Mesothelial cell of epicardium (in vitro differentiated cells): ENCODE measurements around the gene TOMM20. TPM values are rescaled to one million over a fixed set of nuclear protein-coding genes. Genes with fewer than 3 reads are reported as not detected.
"Not testable (repeated sequence)": the region's sequence is repeated elsewhere in the genome, so short reads cannot be mapped to it uniquely, and the experiment has no call there.

Experiments used
- DNase-seq, 2 experiments: peaks; one replicate each; pipeline ENCODE4 v3.0.0; 2021; ENCODE audit warnings: low spot score in 2 of 2; ENCODE audit not compliant: unreplicated experiment in 2 of 2
- H3K27ac Mint-ChIP-seq: 2 replicates; pipeline ENCODE4 v1.8.0; 2021; ENCODE audit warnings: mixed read lengths
- H3K27me3 Mint-ChIP-seq: 2 replicates; pipeline ENCODE4 v1.8.0; 2021; ENCODE audit warnings: low read depth, mixed read lengths
- H3K36me3 Mint-ChIP-seq: 2 replicates; pipeline ENCODE4 v1.8.0; 2021; ENCODE audit warnings: mixed read lengths
- H3K4me1 Mint-ChIP-seq: 2 replicates; pipeline ENCODE4 v1.8.0; 2021; ENCODE audit warnings: mixed read lengths
- H3K4me3 Mint-ChIP-seq: 2 replicates; pipeline ENCODE4 v1.8.0; 2021; ENCODE audit warnings: mild to moderate bottlenecking, moderate library complexity, mixed read lengths
- H3K9me3 Mint-ChIP-seq: 2 replicates; pipeline ENCODE4 v1.8.0; 2021; ENCODE audit warnings: mixed read lengths
- CTCF ChIP-seq: fragments of 200-600 bp; sonication (generic); IDR thresholded peaks from one replicate; pipeline ENCODE4 v1.5.0; 2021; ENCODE audit warnings: antibody characterized with exemption; ENCODE audit not compliant: unreplicated experiment
- total RNA-seq: library from RNA; stranded (reverse); gene quantifications from 3 replicates; pipeline ENCODE4 v1.2.1, GENCODE V29; 2021

Gene TOMM20
- total RNA-seq, 1 donor from 2014 or later: 166 TPM

DNA sequence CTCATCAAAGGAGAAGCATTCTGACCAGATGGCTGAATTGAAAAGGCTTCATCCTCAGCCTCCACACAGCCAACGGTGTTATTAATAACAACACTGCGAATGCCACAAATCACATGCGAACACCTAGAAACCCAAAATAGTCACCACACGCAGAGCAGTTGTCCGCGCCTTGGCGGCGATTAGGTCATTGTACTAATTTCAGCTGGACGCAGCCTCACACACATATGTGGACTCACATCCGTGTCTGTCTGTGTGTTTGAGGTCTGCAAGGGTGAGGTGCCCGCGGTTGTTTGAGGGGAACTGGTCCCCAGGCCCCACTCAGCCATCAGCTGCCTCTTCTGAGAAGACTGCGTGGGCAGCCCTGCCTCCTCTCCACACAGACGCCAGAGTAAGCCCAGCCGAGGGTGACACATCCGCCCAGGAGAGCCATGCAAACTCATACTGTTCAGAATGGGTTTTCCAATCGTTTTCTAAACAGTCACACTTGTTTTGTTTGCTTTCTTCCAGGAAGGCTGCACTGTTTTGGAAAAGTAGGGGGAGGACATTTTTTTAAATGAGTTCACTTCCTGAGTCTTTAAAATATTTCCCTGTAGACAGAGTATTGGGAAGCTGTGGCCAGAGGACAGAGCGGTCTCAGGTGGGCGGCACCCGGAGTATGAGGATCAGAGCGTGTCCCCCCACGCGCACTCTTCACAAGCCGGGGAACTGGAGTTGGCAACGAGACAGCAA lies 53.4 kb downstream of the TOMM20 start:
- H3K27ac Mint-ChIP-seq: peak overlapping the region; percentile 86
- H3K4me3 Mint-ChIP-seq: no peak overlapping the region
- peaks cover 22% of the 10 kb centered on the region for H3K4me1 Mint-ChIP-seq
- no peak for TF ChIP-seq CTCF
- H3K9me3 Mint-ChIP-seq: no peaks in the 10 kb centered on the region
- no peak for DNase-seq
- no peaks in the 10 kb centered on the region for H3K27me3 Mint-ChIP-seq
- H3K36me3 Mint-ChIP-seq: no peaks in the 10 kb centered on the region

DNA sequence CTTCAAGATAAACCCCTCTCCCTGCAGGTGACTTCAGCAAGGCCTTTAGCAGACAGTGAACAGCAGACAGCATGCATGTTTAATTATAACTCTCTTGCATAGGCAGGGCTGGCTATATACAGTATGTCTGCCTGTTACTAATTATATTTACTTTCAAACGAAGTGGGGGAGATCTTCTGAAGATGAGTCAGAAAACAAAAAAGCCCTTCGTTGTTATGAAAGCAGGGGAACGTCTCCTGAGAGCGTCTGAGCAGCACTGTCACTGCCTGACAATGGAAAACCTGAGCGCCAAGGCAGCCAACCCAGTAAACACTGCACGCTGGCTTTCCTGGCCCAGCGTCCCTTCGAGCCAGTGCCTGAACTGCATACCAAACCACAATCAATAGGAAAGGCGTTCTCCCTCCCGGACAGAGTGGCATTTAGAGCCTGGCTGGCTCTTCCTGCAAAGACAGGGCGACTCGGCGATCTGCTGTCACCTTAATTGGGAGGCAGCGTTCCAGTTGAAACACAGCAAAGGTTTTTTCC lies 54.1 kb downstream of the TOMM20 start:
- peaks cover 26% of the 10 kb centered on the region for H3K4me1 Mint-ChIP-seq

GRCh38 chr1:235073968-235074522 lies 54.6 kb downstream of the TOMM20 start:
- TF ChIP-seq CTCF: no peak
- Mint-ChIP-seq H3K4me1 (peaks cover 29% of the 10 kb centered on the region), H3K9me3 (no peaks in the 10 kb centered on the region), H3K4me3 (no peak overlapping the region), H3K36me3 (no peaks in the 10 kb centered on the region), H3K27me3 (no peaks in the 10 kb centered on the region), H3K27ac (peak overlapping the region; percentile 86)
- no peak for DNase-seq

More for the DNA sequence above, 54.1 kb downstream of the TOMM20 start:
- no peak for TF ChIP-seq CTCF
- H3K36me3 Mint-ChIP-seq: no peaks in the 10 kb centered on the region
- no peak for DNase-seq
- H3K27me3 Mint-ChIP-seq: no peaks in the 10 kb centered on the region
- no peak overlapping the region for H3K4me3 Mint-ChIP-seq
- no peaks in the 10 kb centered on the region for H3K9me3 Mint-ChIP-seq
- peak overlapping the region; percentile 86 for H3K27ac Mint-ChIP-seq

GRCh38 chr1:235073331-235073967 lies 55.2 kb downstream of the TOMM20 start:
- H3K27ac Mint-ChIP-seq: no peak overlapping the region
- no peak for DNase-seq
- H3K9me3 Mint-ChIP-seq: no peaks in the 10 kb centered on the region
- no peaks in the 10 kb centered on the region for H3K27me3 Mint-ChIP-seq
- no peaks in the 10 kb centered on the region for H3K36me3 Mint-ChIP-seq
- no peak for TF ChIP-seq CTCF
- no peak overlapping the region for H3K4me3 Mint-ChIP-seq
- H3K4me1 Mint-ChIP-seq: peaks cover 31% of the 10 kb centered on the region

GRCh38 chr1:235072577-235072976 lies 56.1 kb downstream of the TOMM20 start:
- H3K9me3 Mint-ChIP-seq, H3K4me3 Mint-ChIP-seq, H3K27me3 Mint-ChIP-seq, H3K27ac Mint-ChIP-seq, DNase-seq, H3K36me3 Mint-ChIP-seq: not testable (repeated sequence)
- H3K4me1 Mint-ChIP-seq: peaks cover 40% of the 10 kb centered on the region

GRCh38 chr1:235072096-235072495 lies 56.5 kb downstream of the TOMM20 start:
- TF ChIP-seq CTCF: no peak
- no peak overlapping the region for H3K4me3 Mint-ChIP-seq
- H3K36me3 Mint-ChIP-seq: no peaks in the 10 kb centered on the region
- no peak for DNase-seq
- H3K27me3 Mint-ChIP-seq: no peaks in the 10 kb centered on the region
- H3K9me3 Mint-ChIP-seq: no peaks in the 10 kb centered on the region
- H3K27ac Mint-ChIP-seq: no peak overlapping the region
- H3K4me1 Mint-ChIP-seq: peaks cover 44% of the 10 kb centered on the region
